Stimulated activated CD4-positive, alpha-beta T cell treated with anti-CD3 and anti-CD28 coated beads, Interleukin-2, amount 100 ng/mL, for 48 hours (primary cell): ENCODE measurements around the gene AP2S1.

ENCODE experiments used
- DNase-seq, 2 donors: peaks; one replicate each; pipeline ENCODE4 v3.0.0-alpha.2; 2020

AP2S1 gene

GRCh38 chr19:46798713-46799112 lies 51.9 kb downstream of the AP2S1 start:
- no peak for DNase-seq

GRCh38 chr19:46797881-46798280 lies 52.8 kb downstream of the AP2S1 start:
- DNase-seq = no peak

GRCh38 chr19:46791944-46792343 lies 58.7 kb downstream of the AP2S1 start:
- DNase-seq = peak in 1 of 2 donors; percentile 19

GRCh38 chr19:46789371-46789770 lies 61.3 kb downstream of the AP2S1 start:
- no peak for DNase-seq

- no peak for DNase-seq
Measured at GRCh38 chr19:46788968-46789338, 61.7 kb downstream of the AP2S1 start.

- peak; percentile 99 for DNase-seq
Measured at GRCh38 chr19:46788262-46788967, 62.2 kb downstream of the AP2S1 start, which contains the start of gene SLC1A5. TSS of gene SLC1A5 (minus strand) at chr19:46788594. CDS start at chr19:46787965, 629 bp downstream.
